Measurements from ENCODE around the gene CPNE6.

Gene CPNE6

DNA sequence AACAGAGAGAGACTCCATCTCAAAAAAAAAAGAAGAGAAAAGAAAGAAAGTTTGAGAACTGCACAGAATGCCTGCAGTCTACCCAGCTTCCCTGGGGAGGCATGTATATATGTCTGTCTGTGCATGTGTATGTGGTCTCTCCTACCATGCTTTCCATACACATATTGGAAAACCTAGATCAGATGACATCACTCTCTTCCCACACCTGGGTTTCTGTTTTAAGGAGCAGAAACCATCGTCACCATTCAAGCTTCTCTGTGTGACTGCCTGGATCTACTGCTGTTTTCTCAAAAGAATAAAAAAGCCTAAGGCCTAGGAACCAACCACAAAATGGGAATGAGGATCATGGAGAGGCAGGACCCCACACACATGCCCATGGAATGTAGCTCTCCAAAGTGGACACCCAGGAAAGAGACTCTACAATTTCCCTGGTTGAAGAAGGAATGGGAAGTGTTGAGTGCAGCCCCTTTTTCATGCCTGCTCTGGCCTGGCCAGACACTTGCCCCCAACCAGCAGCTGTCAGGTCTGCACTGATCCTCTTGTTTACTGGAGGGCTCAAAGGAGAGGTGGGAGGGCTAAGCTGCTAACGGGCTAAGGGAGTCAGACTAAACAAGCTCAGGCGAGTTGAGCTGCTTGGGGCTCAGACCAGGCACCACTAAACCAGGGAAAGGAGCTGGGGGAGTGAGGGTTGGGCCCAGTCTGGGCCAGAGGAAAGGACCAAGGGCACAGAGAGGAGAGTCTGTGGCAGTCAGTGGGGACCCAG lies 15.0 kb downstream of the CPNE6 start:
- DNase-seq (ENCODE audit: low spot score) = no peak

DNA sequence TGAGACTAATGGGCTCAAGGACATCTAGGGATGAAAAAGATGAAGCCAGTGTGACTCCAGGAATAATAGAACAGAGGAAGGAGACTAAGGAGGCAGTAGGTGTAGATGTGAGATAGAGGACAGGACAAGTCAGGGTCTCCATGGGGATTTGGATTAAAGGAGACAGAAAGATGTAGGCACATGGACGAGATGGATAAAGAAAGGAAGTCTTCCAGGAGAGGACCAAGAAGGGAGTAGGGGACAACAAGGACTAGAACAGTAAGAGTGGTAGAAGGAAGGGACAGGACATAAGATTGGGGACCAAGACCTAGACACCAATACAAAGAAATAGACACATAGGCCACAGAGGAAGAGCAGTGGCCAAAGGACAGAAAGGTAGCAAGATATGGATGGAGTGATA lies 15.6 kb downstream of the CPNE6 start:
- no peak for DNase-seq (ENCODE audit: low spot score)

- DNase-seq (ENCODE audit: low spot score) = no peak
Measured at GRCh38 chr14:24088095-24088494, 16.7 kb downstream of the CPNE6 start.

GRCh38 chr14:24089890-24090289 lies 18.5 kb downstream of the CPNE6 start:
- no peak for DNase-seq (ENCODE audit: low spot score)

- no peak for DNase-seq (ENCODE audit: low spot score)
Measured at GRCh38 chr14:24092110-24092504, 20.7 kb downstream of the CPNE6 start.

DNA sequence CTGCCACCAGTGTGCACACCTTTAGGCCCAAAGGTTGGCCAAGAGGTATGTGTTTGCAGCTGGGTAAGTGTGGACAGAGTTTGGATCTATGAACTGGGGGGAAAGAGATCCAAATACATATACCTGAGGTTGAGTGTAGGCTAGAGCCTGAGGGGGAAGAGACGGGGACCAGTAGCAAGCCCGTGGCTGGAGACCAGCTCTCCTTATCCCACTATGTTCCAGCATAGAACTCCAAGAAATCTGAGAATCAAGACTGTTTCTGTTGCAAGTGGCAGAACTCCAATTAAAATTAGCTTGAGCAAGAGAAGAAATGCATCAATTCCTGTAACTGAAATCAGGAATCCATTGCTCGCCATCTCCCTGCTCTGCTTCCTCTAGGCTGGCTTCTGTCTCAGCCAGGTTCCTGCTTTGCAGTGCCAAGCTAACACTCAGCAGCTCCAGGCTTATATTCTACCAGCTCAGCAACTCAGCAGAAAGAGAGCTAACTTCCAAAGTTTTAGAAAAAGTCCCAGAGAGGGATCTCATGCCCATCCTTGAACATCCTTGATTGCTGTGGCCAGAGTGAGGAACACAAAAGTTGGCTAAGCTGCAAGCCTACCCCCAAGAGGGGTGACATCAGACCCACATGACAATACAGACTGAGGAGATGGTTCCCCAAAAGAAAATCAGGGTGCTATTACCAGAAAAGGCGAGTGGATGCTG lies 21.3 kb downstream of the CPNE6 start:
- DNase-seq (ENCODE audit: low spot score) = no peak

DNA sequence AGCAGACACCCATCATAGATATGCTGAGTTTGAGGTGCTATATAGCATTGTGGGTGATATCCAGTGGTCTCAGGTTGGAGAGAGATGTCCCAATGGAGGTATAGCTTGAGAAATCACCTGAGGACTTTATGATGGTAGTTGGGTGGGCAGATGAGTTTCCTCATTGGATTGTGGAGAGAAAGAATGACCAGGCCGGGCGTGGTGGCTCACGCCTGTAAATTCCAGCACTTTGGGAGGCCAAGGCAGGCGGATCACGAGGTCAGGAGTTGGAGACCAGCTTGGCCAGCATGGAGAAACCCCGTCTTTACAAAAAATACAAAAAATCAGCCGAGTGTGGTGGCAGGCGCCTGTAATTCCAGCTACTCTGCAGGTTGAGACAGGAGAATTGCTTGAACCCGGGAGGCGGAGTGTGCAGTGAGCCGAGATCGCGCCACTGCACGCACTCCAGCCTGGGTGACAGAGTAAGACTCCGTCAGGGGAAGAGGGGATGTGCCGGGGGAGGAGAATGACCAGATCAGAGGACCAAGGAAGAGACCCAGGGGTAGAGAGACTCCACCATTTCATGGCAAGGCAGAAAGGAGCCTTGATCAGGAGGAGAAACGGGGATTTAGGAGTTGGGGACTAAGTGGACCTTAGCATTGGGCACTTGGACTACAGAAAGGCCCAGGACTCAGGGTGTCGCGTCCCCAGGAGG lies 22.0 kb downstream of the CPNE6 start:
- no peak for DNase-seq (ENCODE audit: low spot score)

GRCh38 chr14:24093901-24094840 lies 22.8 kb downstream of the CPNE6 start, which contains the start of gene PCK2:
Gene PCK2, plus strand, starts transcription at chr14:24094311. Its CDS starts 95 bp downstream, at chr14:24094406.
- DNase-seq (ENCODE audit: low spot score) = peak; percentile 98

- DNase-seq (ENCODE audit: low spot score) = peak; percentile 15
Measured at GRCh38 chr14:24094841-24095270, 23.5 kb downstream of the CPNE6 start.

DNA sequence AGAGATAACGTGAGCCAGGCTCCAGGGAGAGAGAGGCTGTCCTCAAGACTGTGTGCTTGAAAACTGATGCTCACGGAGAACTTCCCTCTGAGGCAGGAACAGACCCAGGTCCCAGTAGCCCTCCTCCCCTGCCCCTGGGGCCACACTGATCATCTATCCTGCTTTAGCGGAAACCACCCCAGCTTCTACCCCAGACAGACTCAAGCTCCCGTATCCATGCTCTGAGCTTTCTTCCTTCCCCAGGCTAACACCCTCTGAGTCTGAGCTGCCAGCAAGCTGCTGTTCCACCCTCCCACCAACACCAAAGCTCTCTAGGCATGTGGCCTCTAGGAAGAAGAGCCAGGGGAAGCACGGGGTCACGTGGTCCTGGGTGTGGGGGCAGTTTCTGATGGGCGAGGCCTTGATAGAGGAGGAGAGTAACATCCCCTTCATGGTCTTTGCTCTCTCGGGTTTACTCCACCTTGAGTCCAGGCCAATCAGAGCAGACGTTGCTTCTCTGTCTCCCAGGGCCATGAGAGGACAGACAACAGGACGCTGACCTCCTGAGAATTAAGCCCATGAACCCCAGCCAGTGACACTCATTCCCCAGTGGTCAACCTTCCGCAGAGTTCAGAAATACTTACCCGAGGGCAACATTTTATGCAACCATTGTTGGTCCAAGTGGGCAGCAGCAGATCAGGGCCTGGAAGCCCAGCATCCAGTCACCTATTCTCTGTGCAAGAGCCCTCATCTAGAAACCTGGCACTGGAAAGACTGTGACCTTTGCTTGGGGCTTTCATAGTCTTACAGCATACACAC lies 24.1 kb downstream of the CPNE6 start:
- peak; percentile 71 for DNase-seq (ENCODE audit: low spot score)

DNA sequence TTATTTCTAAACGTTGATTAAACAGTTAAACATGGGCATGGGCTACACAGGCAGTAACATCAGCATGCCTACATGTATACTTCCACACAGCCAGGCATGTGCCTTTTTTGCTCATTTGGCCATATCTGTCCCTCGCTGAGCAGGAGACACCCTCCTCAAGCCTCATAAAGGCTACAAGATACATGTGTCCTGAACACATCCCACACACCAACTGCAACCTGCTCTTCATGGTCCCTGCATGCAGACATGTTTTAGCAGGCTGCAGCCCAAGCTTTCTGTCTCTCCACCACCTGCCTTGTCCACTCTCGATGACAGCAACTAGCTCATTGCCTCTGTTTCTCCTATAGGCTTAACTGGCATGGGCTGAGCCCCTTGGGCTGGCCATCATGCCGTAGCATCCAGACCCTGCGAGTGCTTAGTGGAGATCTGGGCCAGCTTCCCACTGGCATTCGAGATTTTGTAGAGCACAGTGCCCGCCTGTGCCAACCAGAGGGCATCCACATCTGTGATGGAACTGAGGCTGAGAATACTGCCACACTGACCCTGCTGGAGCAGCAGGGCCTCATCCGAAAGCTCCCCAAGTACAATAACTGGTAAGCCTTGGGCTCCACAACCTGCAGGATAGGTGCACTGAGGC lies 25.3 kb downstream of the CPNE6 start:
- no peak for DNase-seq (ENCODE audit: low spot score)

DNA sequence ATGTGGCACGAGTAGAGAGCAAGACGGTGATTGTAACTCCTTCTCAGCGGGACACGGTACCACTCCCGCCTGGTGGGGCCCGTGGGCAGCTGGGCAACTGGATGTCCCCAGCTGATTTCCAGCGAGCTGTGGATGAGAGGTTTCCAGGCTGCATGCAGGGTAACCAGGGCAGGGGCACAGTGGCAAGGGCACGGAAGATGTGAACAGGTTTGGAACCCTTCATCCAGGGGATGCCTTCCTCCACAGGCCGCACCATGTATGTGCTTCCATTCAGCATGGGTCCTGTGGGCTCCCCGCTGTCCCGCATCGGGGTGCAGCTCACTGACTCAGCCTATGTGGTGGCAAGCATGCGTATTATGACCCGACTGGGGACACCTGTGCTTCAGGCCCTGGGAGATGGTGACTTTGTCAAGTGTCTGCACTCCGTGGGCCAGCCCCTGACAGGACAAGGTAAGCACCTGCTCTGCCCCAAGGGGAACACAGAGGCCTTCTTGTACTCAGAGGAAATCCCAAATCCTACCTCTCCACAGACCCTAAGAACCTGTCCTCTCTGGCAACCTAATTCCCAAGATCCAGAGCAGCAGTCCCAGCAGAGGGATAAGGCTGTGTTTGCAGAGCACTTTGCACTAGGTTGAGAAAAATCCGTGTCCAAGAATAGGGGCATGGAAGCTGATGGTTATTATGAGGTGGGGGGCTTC lies 27.0 kb downstream of the CPNE6 start:
- DNase-seq (ENCODE audit: low spot score) = no peak

GRCh38 chr14:24098927-24099813 lies 27.8 kb downstream of the CPNE6 start:
- no peak for DNase-seq (ENCODE audit: low spot score)

DNA sequence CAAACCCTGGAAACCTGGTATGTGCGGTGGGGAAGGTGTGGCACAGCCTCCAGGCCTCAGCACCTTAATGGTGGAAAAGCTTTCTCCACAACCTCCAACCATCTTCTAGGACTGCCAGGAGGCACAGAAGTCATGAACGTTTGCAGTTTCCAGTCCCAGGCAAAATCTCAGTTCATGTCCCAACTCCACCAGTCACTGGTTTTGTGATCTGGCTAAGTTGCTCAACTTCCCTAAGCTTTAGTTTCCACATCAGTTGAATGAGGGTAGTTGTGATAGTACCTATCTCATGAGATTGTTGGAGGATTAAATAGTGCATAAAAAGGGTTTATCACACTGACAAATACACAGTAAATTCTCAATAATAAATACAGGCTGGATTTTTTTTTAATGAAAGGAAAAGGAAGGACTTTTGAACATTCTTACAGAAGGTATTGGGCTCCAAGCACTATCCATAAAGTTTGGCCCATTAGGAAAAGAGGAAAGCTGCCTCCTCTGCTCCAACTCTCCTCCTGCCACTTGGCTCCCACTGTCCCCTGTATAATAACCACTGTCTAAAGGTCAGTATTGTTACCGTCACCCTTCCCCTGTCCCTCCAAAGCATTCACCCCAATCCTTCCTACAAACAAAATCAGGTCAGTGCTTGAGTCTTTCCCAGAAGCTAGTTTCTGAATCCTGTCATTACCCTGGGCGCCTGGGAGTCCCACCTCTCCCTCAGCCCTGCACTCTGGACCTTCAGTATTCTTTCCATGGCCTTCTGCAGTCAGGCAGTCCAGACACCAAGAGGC lies 29.0 kb downstream of the CPNE6 start:
- DNase-seq (ENCODE audit: low spot score) = no peak

DNA sequence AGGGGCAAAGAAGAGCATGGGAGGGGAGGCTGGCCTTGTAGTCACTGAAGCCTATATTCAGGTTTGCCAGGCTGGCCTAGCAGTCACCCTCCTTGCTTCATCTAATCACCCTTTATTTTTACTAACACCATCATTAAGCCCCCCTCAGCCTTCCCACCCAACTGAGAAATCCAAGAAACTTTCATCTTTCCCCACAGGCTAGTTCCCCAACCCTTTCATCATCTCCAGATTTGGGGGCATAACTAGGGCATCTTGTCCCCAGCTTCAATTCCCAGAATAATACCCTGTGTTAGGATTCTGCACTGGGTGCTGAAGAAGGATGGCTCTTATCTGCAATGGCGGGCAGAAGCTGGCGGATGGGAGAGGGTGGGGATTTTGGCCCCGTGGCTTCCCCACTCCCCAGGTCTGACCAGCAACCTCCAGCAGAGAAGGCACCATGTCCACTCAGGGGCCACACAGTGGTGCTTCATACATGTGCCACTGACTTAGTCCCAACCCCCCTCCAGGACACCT lies 29.7 kb downstream of the CPNE6 start:
- DNase-seq (ENCODE audit: low spot score) = no peak

- DNase-seq (ENCODE audit: low spot score) = no peak
Measured at GRCh38 chr14:24102357-24103048, 31.1 kb downstream of the CPNE6 start.

GRCh38 chr14:24103451-24103850 lies 32.1 kb downstream of the CPNE6 start:
- DNase-seq (ENCODE audit: low spot score) = no peak
